Endothelial cell of umbilical vein (primary cell): ENCODE results near the gene IGBP1.

Experiments
- CTCF ChIP-seq, 2 donors: IDR thresholded peaks; 1 replicate in 1 of 2; 2 replicates in 1 of 2; pipeline ENCODE4 v1.5.1; 2011; ENCODE audit warnings: low read length in 2 of 2, mild to moderate bottlenecking in 2 of 2, moderate library complexity in 2 of 2, control low read depth in 1 of 2, inconsistent platforms in 1 of 2, low read depth in 1 of 2; ENCODE audit not compliant: insufficient read depth in 1 of 2; ENCODE audit errors: extremely low read depth in 1 of 2
- EZH2 ChIP-seq: IDR thresholded peaks from 2 replicates; pipeline ENCODE4 v1.6.1; 2012; ENCODE audit warnings: borderline replicate concordance, low read depth, mild to moderate bottlenecking, moderate library complexity, low read length, inconsistent platforms; ENCODE audit not compliant: severe bottlenecking
- FOS ChIP-seq: IDR thresholded peaks from 2 replicates; pipeline ENCODE4 v1.6.1; 2011; ENCODE audit warnings: mild to moderate bottlenecking, low read length, moderate library complexity, borderline replicate concordance; ENCODE audit not compliant: insufficient read depth
- GATA2 ChIP-seq: IDR thresholded peaks from 2 replicates; pipeline ENCODE4 v1.7.0; 2011; ENCODE audit warnings: low read depth, mild to moderate bottlenecking, moderate library complexity, mixed read lengths, low read length; ENCODE audit not compliant: insufficient read length, insufficient read depth
- MAX ChIP-seq: IDR thresholded peaks from 2 replicates; pipeline ENCODE4 v1.6.1; 2011; ENCODE audit not compliant: insufficient read depth, insufficient read length
- POLR2A ChIP-seq: IDR thresholded peaks from 2 replicates; pipeline ENCODE4 v1.6.1; 2012; ENCODE audit warnings: low read depth, mild to moderate bottlenecking, control low read depth, low read length
- POLR2AphosphoS5 ChIP-seq: IDR thresholded peaks from 2 replicates; pipeline ENCODE4 v1.6.1; 2012; ENCODE audit warnings: low read depth, mild to moderate bottlenecking, control low read depth, low read length, moderate library complexity; ENCODE audit not compliant: insufficient read depth

GRCh38 chrX:70196961-70197720, 63.9 kb downstream of the IGBP1 start:
- TF ChIP-seq POLR2AphosphoS5 (no peak), EZH2 (no peak), POLR2A (no peak), CTCF (IDR thresholded peaks at IDR 0.05; ENCODE audit: extremely low read depth in 1 of 2, insufficient read depth in 1 of 2, low read depth in 1 of 2, low read length in 2 of 2) (peak; percentile 41 to 52), GATA2 (no peak), FOS (no peak), MAX (no peak)
